HG02943 (cell line): ENCODE results near the gene TNFRSF21.

Experiments used
- ATAC-seq: cut with Tn5 transposase; IDR thresholded peaks from one replicate; pipeline ENCODE4 v1.9.1; 2021; ENCODE audit warnings: mild to moderate bottlenecking, low read depth, moderate library complexity; ENCODE audit not compliant: unreplicated experiment

Gene TNFRSF21

GRCh38 chr6:47254906-47255305, 54.8 kb downstream of the TNFRSF21 start:
- ATAC-seq = no peak

GRCh38 chr6:47254051-47254450, 55.7 kb downstream of the TNFRSF21 start:
- ATAC-seq = no peak

DNA sequence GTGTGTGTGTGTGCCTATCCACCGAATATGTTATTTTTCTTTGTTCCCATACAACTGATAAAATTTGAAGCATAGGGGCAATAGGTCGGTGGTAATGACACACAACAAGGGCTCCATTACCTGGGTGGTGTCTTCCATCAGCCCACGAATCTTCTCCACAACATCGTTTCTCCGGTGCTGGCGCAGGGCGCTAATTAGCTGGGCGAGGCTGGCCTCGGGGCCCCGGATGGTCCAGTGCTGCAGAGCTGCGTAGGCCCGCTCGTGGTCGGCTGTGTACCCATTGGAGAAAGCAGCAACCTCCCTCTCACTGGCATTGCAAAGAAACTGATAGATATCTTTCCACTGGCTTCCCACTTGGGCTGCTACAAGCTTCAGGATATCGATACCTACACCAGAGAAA, 56.6 kb downstream of the TNFRSF21 start:
- no peak for ATAC-seq

DNA sequence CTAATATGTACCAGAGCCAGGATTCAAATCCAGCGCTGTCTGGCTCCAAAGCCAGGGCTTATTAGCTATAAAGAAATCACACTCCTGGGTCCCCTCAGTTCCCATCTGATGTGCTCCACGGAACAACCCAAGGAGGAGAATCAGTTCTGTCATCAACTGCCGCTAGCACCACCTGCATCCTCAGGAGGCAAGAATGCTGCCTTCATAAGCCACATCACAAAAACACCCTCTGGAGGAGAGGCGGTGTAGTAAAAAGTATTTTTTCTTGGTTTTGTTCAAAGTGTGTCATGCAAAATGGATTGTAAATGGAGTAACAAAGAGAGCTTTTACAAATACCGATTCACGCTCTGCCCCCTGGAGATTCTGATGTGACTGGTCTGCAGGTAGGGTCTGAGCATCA, 57.1 kb downstream of the TNFRSF21 start:
- no peak for ATAC-seq

DNA sequence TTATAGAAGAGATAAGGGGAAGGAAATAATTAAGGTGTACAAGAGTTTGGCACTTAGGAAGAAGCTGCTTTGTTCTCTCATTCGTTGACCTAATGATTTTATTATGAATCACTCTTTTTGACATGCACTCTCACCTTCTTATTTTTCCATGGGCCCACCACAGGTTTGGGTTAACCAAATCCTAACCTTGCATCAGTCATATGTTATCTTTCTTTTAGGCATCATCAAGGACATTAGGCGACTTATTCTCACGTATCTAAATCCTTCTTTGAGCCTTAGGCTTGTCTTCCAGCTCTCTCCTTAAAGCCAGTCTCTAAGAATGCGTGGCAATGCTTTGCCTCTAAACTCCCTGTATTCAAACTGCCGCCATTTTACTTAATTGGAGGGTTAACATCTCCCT, 58.3 kb downstream of the TNFRSF21 start:
- ATAC-seq = no peak

DNA sequence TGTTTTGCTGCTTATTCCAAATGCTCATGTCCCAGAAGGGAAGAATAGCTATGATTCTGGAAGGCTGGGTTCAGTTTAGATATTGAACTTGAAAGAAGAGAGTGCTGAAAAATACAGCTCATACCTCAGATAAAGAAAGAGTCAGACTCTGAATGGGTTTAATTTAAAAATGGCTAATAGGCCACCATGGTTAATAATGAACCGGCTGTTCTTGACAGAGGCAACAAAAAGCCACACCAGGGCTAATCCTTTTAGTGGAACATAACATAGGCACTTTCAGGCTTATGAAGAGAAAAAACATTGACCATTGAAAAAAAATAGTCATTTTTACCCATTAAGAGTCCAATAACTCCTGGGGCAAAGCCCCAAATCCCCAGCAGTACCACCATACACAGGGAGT, 59.4 kb downstream of the TNFRSF21 start:
- ATAC-seq = no peak

GRCh38 chr6:47248446-47248845, 61.3 kb downstream of the TNFRSF21 start:
- no peak for ATAC-seq

GRCh38 chr6:47247227-47247797, 62.4 kb downstream of the TNFRSF21 start:
- peak; percentile 53 for ATAC-seq

DNA sequence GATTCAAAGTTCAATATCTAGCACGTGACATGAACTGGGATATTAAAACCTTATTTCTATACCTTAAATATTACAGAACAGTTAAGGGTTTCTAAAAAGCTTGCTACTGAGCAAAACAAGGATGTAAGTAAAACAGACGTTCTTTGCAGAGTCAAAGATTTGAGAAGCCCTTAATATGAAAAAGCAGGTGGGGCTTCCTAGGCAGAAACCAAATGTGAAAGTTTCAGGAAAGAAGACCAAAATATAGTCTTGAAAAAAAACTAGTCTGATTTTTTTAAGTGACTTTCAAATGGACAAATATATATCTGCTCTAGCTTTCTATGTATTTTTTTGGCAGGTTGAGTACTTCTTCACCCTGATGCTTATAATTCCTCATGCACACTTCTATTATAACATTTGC, 63.2 kb downstream of the TNFRSF21 start:
- ATAC-seq = no peak

DNA sequence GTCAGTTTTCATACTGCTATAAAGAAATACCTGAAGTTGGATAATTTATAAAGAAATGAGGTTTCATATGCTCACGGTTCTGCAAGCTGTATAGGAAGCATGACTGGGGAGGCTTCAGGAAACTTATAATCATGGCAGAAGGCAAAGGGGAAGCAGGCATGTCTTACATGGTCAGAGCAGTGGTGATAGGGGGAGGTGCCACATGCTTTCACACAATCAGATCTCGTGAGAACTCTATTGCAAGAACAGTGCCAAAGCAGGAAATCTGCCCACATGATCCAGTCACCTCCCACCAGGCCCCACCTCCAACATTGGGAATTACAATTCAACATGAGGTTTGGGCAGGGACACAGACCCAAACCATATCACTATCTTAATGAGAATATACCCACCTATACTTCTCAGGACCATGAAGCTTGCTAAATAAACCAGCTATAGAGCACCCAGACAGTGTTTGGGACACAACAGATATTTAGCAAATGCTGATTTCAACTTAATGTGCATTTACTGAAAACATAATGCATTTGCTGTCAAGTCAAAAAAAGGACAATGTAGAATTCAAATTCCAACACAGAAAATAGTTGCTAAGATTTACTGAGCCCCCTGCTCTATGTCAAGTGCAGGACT, 63.8 kb downstream of the TNFRSF21 start:
- ATAC-seq = no peak

DNA sequence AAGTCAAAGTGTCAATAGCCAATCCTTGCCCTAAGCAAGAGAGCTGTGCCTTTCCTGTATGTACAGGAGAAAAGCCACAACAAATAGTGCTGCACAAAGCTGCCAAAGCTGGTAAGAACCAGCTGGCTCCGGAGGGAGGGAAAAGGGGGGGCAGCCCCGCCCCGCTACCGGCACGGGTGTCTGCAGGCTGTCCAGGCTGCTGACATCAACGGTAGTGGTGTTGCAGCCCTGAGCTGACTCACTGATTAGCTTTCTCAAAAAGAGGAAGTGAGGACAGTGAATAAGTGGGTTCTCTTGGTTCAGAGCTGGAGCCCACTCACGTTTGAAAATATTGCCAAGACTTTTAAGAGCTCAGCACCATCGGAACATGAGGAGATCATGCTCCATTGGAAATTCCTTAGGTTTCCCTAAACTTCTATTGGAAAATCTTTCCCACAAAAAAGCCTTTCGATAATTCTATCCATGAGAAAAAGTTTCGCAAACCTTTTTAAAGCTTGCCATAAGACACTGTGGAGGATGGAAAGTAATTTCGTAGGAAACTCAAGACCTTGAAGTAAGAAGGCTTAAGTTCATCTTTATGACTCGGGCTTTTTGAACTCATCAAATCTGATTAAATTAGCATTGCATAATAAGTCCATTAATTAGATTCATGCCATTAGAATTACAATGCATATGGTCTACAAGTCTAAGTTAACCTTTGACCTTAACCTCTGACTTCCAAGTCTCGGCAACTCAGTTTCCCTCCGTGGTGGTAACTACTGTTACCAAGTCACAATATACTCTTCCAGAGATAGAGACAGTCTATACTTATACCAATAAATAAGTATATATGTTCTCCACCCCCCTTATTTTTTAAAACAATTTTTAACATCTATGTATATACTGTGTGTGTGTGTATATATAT, 67.0 kb downstream of the TNFRSF21 start:
- ATAC-seq = peak; percentile 96

DNA sequence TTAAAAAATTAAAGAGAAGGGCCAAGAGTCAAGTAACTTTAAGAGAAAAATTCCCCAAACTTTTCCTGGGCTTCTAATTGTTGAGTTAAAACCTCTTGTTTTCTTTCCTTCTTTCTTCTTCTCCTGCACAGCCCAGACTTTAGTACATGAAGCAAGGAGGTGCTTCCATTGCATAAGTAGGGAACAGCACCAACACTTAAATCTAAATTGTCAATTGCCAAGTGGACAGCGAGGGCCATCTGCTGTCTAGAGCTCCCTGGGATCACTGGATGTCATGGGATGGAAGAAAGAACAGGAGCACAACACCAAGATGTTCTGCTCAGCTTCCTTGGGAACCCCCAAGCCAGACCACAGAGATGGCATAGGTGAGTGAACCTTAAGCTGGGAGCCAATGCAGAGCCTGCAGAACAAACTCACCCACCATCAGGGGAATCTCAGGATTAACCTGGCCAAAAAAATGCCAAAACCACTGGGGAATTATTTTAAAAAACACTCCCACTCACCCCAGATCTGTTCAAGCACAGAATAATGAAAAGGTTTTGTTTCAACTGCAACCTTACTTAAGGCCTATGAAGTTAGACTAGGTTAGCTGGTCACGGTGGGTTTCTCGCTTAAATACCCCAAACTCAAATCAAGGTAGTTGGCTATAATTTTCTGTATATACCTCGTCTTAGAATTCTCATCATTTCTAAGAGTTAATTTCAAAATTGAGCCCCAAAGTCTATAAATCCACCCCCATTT, 67.8 kb downstream of the TNFRSF21 start:
- peak; percentile 4 for ATAC-seq

- ATAC-seq = no peak
These were observed 69.3 kb downstream of the TNFRSF21 start for GRCh38 chr6:47240277-47240890.

GRCh38 chr6:47239546-47239945, 70.2 kb downstream of the TNFRSF21 start:
- no peak for ATAC-seq

DNA sequence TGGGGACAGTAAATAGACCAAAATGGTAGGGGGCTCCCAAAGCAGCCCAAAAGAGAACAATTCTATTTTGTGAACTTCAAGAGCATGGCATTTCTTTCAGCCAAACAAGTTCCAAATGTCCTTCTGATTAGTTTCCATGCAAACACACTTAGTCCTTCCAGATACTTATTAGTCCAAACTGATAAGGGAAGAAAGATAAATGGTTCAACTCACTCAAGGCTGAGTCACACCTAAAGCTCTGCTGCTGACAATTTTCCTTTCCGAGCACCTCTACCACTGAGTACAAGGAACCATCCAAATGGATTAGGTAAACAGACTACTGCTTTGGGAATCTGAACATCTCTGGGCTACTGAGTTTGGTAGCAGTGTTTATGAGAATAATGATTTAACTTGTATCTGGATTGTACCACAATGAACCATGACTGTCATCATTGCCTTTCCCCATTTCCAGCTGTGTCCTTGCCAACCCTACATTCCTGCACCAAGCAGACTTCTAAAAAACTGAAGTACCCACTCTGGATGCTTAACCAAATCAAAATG, 71.2 kb downstream of the TNFRSF21 start:
- no peak for ATAC-seq

DNA sequence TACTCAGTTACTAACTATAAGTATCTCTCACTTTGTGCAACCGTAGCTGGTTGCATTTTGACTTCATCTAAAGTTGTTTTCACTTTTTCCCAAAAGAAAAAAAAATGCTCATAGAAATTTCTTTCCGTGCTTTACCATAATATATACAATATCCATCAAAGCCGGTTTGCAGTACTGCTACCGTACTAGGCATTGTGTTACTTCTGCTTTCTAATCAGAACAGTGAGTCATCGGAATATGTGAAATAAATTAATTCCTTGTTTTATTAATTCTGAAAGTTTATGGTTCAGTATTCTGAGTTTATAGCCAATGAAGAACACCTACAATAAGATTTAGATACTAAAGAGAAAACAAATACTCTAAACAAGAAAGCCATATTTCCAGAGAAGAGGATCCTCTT, 72.5 kb downstream of the TNFRSF21 start:
- ATAC-seq = no peak

DNA sequence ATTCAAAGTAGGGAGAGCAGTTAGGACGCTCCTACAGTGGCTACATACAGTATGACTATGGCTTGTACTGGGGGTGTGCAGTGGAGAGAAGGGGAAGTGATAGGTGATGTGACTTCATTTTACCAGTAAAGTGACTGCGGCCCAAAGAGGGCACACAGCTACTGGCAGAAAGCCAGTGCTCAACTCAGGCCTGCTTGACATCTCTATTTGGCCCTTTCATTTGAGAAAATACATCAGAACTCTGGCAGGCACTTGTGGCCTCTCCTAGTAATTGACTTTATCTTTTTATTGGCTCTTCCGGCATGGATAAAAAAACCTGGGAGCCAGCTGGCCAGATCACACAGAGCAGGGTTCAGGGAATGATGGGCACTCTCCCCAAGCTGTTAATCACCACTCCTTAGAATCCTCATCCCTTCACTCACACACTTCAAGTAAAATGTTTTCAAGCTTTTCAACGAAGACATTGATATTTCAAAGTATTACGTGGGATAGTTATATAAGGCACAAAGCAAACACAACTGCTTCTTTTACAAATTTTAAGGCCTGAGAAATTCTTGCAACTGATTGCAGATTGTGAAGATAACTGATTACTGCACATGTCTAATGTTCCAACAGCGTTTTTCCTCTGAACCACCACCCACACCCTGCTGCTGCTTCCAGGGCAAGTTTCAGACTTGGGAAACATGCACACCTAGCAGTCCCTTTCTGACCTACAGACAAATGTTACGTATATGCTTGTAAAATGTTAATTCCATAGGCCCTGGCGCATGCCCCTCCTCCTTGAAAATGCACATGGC, 73.5 kb downstream of the TNFRSF21 start:
- no peak for ATAC-seq

DNA sequence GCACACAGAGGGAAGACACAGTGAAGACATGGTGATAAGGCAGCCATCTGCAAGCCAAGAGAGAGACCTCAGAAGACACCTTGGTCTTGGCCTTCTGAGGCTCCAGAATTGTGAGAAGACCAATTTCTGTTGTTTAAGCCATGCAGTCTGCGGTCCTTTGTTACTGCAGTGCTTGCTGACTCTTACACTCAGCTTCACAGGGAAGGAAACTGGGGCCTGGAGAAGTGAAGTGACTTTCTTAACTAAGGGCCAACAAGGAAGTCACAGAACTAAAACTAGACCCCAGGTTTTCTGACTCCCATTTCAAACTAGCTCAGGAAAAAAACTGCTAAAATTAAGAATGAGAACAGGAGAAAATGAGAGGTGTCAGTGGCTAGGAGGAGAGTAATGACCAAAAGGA, 74.3 kb downstream of the TNFRSF21 start:
- ATAC-seq = no peak

- no peak for ATAC-seq
These were observed 75.3 kb downstream of the TNFRSF21 start for GRCh38 chr6:47234266-47234933.
